A673 (cell line): ENCODE measurements around the gene MNAT1. TPM values are rescaled to one million over a fixed set of nuclear protein-coding genes. Genes with fewer than 3 reads are reported as not detected.

ENCODE experiments used
- BruUV-seq: library from RNA; stranded (reverse); fragments of 400-500 nt; replicated peaks from 2 replicates; lab custom pipeline; 2021; lab: Mats Ljungman, UMichigan
- CTCF ChIA-PET: fragments of 300-600 bp; sonication (Branson Sonifier 250); formaldehyde crosslinking; loops from one replicate; lab custom pipeline; 2022; ENCODE audit warnings: antibody characterized with exemption; lab: Charles Lee
- POLR2A ChIA-PET: fragments of 300-600 bp; sonication (Branson Sonifier 250); formaldehyde crosslinking; loops from one replicate; lab custom pipeline; 2022; ENCODE audit warnings: antibody characterized with exemption; ENCODE audit not compliant: low non-redundant PET; lab: Charles Lee
- DNase-seq: peaks from one replicate; pipeline ENCODE4 v3.0.0-alpha.2; 2015; ENCODE audit warnings: low spot score
- H3K27ac ChIP-seq: fragments of 200-600 bp; sonication (generic); 2 replicates; pipeline ENCODE4 v1.5.1; 2016; ENCODE audit warnings: mixed run types, low read depth, mild to moderate bottlenecking, mixed read lengths, antibody characterized with exemption, low read length; ENCODE audit not compliant: poor library complexity, severe bottlenecking
- H3K27me3 ChIP-seq: fragments of 200-600 bp; sonication (generic); replicated peaks from 2 replicates; pipeline ENCODE4 v1.6.1; 2017; ENCODE audit warnings: mixed run types, low read depth, mild to moderate bottlenecking, mixed read lengths, antibody characterized with exemption, low read length; ENCODE audit not compliant: insufficient read depth, poor library complexity
- H3K36me3 ChIP-seq: fragments of 200-600 bp; sonication (generic); 2 replicates; pipeline ENCODE4 v1.6.1; 2016; ENCODE audit warnings: mixed run types, mild to moderate bottlenecking, mixed read lengths, antibody characterized with exemption, low read length; ENCODE audit not compliant: insufficient read depth, poor library complexity, severe bottlenecking
- H3K4me1 ChIP-seq: fragments of 200-600 bp; sonication (generic); 2 replicates; pipeline ENCODE4 v1.6.1; 2017; ENCODE audit warnings: mixed run types, mild to moderate bottlenecking, mixed read lengths, antibody characterized with exemption, low read length; ENCODE audit not compliant: insufficient read depth, poor library complexity, severe bottlenecking
- H3K4me3 ChIP-seq: fragments of 200-600 bp; sonication (generic); 2 replicates; pipeline ENCODE4 v1.5.1; 2016; ENCODE audit warnings: low read depth, mixed run types, mild to moderate bottlenecking, mixed read lengths, low read length; ENCODE audit not compliant: poor library complexity, severe bottlenecking
- H3K9me3 ChIP-seq: fragments of 200-600 bp; sonication (generic); 2 replicates; pipeline ENCODE4 v1.6.1; 2016; ENCODE audit warnings: mixed run types, low read depth, mild to moderate bottlenecking, mixed read lengths, antibody characterized with exemption, low read length; ENCODE audit not compliant: poor library complexity, severe bottlenecking
- CTCF ChIP-seq: fragments of 300-800, 200-600 bp; sonication (generic); conservative IDR thresholded peaks from 2 replicates; pipeline ENCODE4 v1.5.1; 2017; ENCODE audit warnings: low read depth, mild to moderate bottlenecking, antibody characterized with exemption, low read length, moderate library complexity, mixed read lengths
- EZH2 ChIP-seq: fragments of 200-600 bp; sonication (generic); IDR thresholded peaks from 2 replicates; pipeline ENCODE4 v1.6.1; 2017; ENCODE audit warnings: borderline replicate concordance, low read depth, mild to moderate bottlenecking, mixed read lengths, antibody characterized with exemption, low read length; ENCODE audit not compliant: poor library complexity, severe bottlenecking
- intact Hi-C: fragments of 100-400 bp; cut with micrococcal nuclease; formaldehyde crosslinking; loops from one replicate; pipeline ENCODE4 v1.10.0; 2022; ENCODE audit not compliant: unreplicated experiment
- total RNA-seq: library from RNA; stranded (reverse); gene quantifications from 2 replicates; pipeline ENCODE4 v1.2.3, GENCODE V29; 2021

The MNAT1 gene
- total RNA-seq, 1 experiment from 2014 or later: 70.9 TPM

GRCh38 chr14:60863249-60863648, 128.7 kb downstream of the MNAT1 start:
- Histone ChIP-seq H3K36me3 (no peaks in the 10 kb centered on the region), H3K9me3 (no peaks in the 10 kb centered on the region), H3K27me3 (no peaks in the 10 kb centered on the region), H3K4me1 (peaks cover 44% of the 10 kb centered on the region), H3K27ac (no peak overlapping the region), H3K4me3 (no peak overlapping the region)
- ChIA-PET CTCF (no interaction called here), POLR2A (no interaction called here)
- DNase-seq: no peak
- no TSS peak for BruUV-seq
- intact Hi-C loops: no loop called here
- no peak for TF ChIP-seq EZH2

GRCh38 chr14:60865378-60866127, 131.0 kb downstream of the MNAT1 start:
- TF ChIP-seq EZH2: no peak
- no peak for TF ChIP-seq CTCF
- Histone ChIP-seq H3K4me3 (no peak overlapping the region), H3K27ac (peak overlapping the region; percentile 3), H3K4me1 (peaks cover 44% of the 10 kb centered on the region), H3K36me3 (no peaks in the 10 kb centered on the region), H3K27me3 (no peaks in the 10 kb centered on the region), H3K9me3 (no peaks in the 10 kb centered on the region)
- intact Hi-C loops: no loop called here
- POLR2A ChIA-PET: interaction anchor here (0.6 kb wide), 1 partner anchor 151 kb away, joined by 4 read pairs; no protein-coding TSS in a partner anchor
- DNase-seq: no peak
- CTCF ChIA-PET: no interaction called here
- BruUV-seq: no TSS peak

- BruUV-seq: no TSS peak
- H3K4me3 ChIP-seq: no peak overlapping the region
- DNase-seq: no peak
- peaks cover 27% of the 10 kb centered on the region for H3K4me1 ChIP-seq
- no peak overlapping the region for H3K27ac ChIP-seq
- ChIA-PET CTCF (interaction anchor here (0.6 kb wide), 1 partner anchor 33 kb away, joined by 15 read pairs; no protein-coding TSS in a partner anchor), POLR2A (no interaction called here)
- H3K27me3 ChIP-seq: no peaks in the 10 kb centered on the region
- TF ChIP-seq EZH2 (no peak), CTCF (no peak)
- intact Hi-C loops: no loop called here
- no peaks in the 10 kb centered on the region for H3K9me3 ChIP-seq
- no peaks in the 10 kb centered on the region for H3K36me3 ChIP-seq
Observed at GRCh38 chr14:60867503-60868172, 133.1 kb downstream of the MNAT1 start.
